ENCODE measurements around the gene SLC8B1. TPM values are rescaled to one million over a fixed set of nuclear protein-coding genes. Genes with fewer than 3 reads are reported as not detected.

The SLC8B1 gene
- total RNA-seq, 1 experiment from 2014 or later: 30.9 TPM

DNA sequence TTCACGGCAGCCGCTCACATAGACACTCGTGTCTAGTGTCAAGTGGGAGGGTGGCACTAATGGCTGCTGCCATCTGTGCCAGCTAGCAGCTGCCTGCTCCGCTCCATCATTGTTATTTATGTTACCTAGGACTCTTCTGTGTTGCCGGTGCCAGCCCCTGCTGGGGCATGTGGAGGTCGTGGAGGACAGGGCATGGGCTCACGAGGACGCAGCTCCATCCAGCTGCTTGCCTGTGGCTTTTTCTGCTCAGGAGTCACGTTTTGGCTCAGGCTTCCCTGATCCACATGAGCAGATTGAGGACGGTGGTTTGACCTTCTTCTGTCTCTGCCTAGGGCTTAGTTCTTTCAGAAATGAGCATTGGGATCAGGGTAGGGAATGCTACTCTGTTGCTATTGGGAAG is 82.4 kb downstream of the SLC8B1 start:
- Histone ChIP-seq H4K20me1 (ENCODE audit: insufficient read depth) (no peaks in the 10 kb centered on the region), H3K9me2 (ENCODE audit: insufficient read depth) (no peaks in the 10 kb centered on the region), H3K4me1 (ENCODE audit: control insufficient read depth in 1 of 2, insufficient read depth in 2 of 2, low read length in 2 of 2) (no peaks in the 10 kb centered on the region), H3K9me3 (ENCODE audit: control insufficient read depth in 1 of 2, insufficient read depth in 1 of 2, low read depth in 1 of 2, low read length in 2 of 2) (peaks cover 0 to 6% of the 10 kb centered on the region in 2 experiments; a peak in 1 of 4 replicates), H3K27ac (ENCODE audit: low read depth, low read length) (no peak overlapping the region), H3K27me3 (ENCODE audit: insufficient read depth, low read length) (no peaks in the 10 kb centered on the region), H3K4me2 (ENCODE audit: low read length) (no peak overlapping the region), H2AFZ (ENCODE audit: low read depth, low read length, poor library complexity, severe bottlenecking) (no peak overlapping the region), H3K79me2 (ENCODE audit: insufficient read depth, low read length) (no peaks in the 10 kb centered on the region), H3K4me3 (replicated peaks in 1 of 2; ENCODE audit: low read depth in 1 of 2, low read length in 2 of 2) (no peak overlapping the region), H3K36me3 (ENCODE audit: control insufficient read depth in 1 of 2, insufficient read depth in 2 of 2, low read length in 2 of 2) (0 out of 4 replicates have a peak, but pooled peaks cover 0 to 3% of the 10 kb centered on the region in 2 experiments), H3K9ac (ENCODE audit: low read length) (no peak overlapping the region)
- ATAC-seq: no peak
- ChIA-PET POLR2A (no interaction called here), RAD21 (ENCODE audit: low non-redundant PET in 1 of 2, low total read pairs in 2 of 2, uncharacterized antibody in 2 of 2, unreplicated experiment in 2 of 2) (no interaction called here), CTCF (no interaction called here)
- intact Hi-C loops (cut with micrococcal nuclease): no loop called here
- no TSS peak for BruUV-seq (replicated peaks)
- no peak for TF ChIP-seq CBX3 (IDR thresholded peaks at IDR 0.05; ENCODE audit: low read depth)
- no peak for TF ChIP-seq SP1 (IDR thresholded peaks at IDR 0.05; ENCODE audit: low read depth)
- no peak for TF ChIP-seq POLR2AphosphoS5 (IDR thresholded peaks at IDR 0.05; ENCODE audit: low read depth, low read length)
- TF ChIP-seq, protein P1, sequence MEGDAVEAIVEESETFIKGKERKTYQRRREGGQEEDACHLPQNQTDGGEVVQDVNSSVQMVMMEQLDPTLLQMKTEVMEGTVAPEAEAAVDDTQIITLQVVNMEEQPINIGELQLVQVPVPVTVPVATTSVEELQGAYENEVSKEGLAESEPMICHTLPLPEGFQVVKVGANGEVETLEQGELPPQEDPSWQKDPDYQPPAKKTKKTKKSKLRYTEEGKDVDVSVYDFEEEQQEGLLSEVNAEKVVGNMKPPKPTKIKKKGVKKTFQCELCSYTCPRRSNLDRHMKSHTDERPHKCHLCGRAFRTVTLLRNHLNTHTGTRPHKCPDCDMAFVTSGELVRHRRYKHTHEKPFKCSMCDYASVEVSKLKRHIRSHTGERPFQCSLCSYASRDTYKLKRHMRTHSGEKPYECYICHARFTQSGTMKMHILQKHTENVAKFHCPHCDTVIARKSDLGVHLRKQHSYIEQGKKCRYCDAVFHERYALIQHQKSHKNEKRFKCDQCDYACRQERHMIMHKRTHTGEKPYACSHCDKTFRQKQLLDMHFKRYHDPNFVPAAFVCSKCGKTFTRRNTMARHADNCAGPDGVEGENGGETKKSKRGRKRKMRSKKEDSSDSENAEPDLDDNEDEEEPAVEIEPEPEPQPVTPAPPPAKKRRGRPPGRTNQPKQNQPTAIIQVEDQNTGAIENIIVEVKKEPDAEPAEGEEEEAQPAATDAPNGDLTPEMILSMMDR (IDR thresholded peaks at IDR 0.05 in 2 of 3, conservative IDR thresholded peaks at IDR 0.05 in 1 of 3; ENCODE audit: borderline replicate concordance in 1 of 3, insufficient read depth in 1 of 3, low read depth in 2 of 3, low read length in 2 of 3): no peak
- no peak for DNase-seq (ENCODE audit: low read depth, low spot score)

GRCh38 chr12:113251404-113252070 is 83.4 kb downstream of the SLC8B1 start:
- Histone ChIP-seq H3K36me3 (ENCODE audit: control insufficient read depth in 1 of 2, insufficient read depth in 2 of 2, low read length in 2 of 2) (0 out of 4 replicates have a peak, but pooled peaks cover 0 to 3% of the 10 kb centered on the region in 2 experiments), H3K27me3 (ENCODE audit: insufficient read depth, low read length) (no peaks in the 10 kb centered on the region), H3K27ac (ENCODE audit: low read depth, low read length) (no peak overlapping the region), H3K4me1 (ENCODE audit: control insufficient read depth in 1 of 2, insufficient read depth in 2 of 2, low read length in 2 of 2) (peaks cover 8 to 9% of the 10 kb centered on the region in 2 experiments), H3K9me2 (ENCODE audit: insufficient read depth) (no peaks in the 10 kb centered on the region), H3K4me3 (replicated peaks in 1 of 2; ENCODE audit: low read depth in 1 of 2, low read length in 2 of 2) (no peak overlapping the region), H3K4me2 (ENCODE audit: low read length) (no peak overlapping the region), H4K20me1 (ENCODE audit: insufficient read depth) (no peaks in the 10 kb centered on the region), H3K79me2 (ENCODE audit: insufficient read depth, low read length) (no peaks in the 10 kb centered on the region), H2AFZ (ENCODE audit: low read depth, low read length, poor library complexity, severe bottlenecking) (no peak overlapping the region), H3K9ac (ENCODE audit: low read length) (no peak overlapping the region), H3K9me3 (ENCODE audit: control insufficient read depth in 1 of 2, insufficient read depth in 1 of 2, low read depth in 1 of 2, low read length in 2 of 2) (peaks cover 0 to 6% of the 10 kb centered on the region in 2 experiments; a peak in 1 of 4 replicates)
- ATAC-seq (no peak), DNase-seq (ENCODE audit: low read depth, low spot score) (no peak)
- intact Hi-C loops (cut with micrococcal nuclease): no loop called here
- ChIA-PET RAD21 (ENCODE audit: low non-redundant PET in 1 of 2, low total read pairs in 2 of 2, uncharacterized antibody in 2 of 2, unreplicated experiment in 2 of 2) (no interaction called here), POLR2A (no interaction called here), CTCF (no interaction called here)
- BruUV-seq (replicated peaks): no TSS peak
- TF ChIP-seq SIN3A (IDR thresholded peaks at IDR 0.05; ENCODE audit: low read depth) (no peak), ELF1 (IDR thresholded peaks at IDR 0.05; ENCODE audit: borderline replicate concordance, low read depth) (no peak), CBX3 (IDR thresholded peaks at IDR 0.05; ENCODE audit: low read depth) (no peak), EZH2 (IDR thresholded peaks at IDR 0.05) (no peak), SRF (IDR thresholded peaks at IDR 0.05; ENCODE audit: low read depth) (no peak), SP1 (IDR thresholded peaks at IDR 0.05; ENCODE audit: low read depth) (no peak), JUND (IDR thresholded peaks at IDR 0.05) (no peak)
- TF ChIP-seq, protein P2, sequence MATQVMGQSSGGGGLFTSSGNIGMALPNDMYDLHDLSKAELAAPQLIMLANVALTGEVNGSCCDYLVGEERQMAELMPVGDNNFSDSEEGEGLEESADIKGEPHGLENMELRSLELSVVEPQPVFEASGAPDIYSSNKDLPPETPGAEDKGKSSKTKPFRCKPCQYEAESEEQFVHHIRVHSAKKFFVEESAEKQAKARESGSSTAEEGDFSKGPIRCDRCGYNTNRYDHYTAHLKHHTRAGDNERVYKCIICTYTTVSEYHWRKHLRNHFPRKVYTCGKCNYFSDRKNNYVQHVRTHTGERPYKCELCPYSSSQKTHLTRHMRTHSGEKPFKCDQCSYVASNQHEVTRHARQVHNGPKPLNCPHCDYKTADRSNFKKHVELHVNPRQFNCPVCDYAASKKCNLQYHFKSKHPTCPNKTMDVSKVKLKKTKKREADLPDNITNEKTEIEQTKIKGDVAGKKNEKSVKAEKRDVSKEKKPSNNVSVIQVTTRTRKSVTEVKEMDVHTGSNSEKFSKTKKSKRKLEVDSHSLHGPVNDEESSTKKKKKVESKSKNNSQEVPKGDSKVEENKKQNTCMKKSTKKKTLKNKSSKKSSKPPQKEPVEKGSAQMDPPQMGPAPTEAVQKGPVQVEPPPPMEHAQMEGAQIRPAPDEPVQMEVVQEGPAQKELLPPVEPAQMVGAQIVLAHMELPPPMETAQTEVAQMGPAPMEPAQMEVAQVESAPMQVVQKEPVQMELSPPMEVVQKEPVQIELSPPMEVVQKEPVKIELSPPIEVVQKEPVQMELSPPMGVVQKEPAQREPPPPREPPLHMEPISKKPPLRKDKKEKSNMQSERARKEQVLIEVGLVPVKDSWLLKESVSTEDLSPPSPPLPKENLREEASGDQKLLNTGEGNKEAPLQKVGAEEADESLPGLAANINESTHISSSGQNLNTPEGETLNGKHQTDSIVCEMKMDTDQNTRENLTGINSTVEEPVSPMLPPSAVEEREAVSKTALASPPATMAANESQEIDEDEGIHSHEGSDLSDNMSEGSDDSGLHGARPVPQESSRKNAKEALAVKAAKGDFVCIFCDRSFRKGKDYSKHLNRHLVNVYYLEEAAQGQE (IDR thresholded peaks at IDR 0.05; ENCODE audit: low read depth): no peak
